K562 (cell line): ENCODE results near the gene EQTN. TPM values are rescaled to one million over a fixed set of nuclear protein-coding genes. Genes with fewer than 3 reads are reported as not detected.

Experiments used
- HINFP ChIP-seq: fragments of 450-650 bp; conservative IDR thresholded peaks from 2 replicates; pipeline ENCODE4 v1.6.1; 2016; ENCODE audit warnings: missing genetic modification characterization, low read depth, mild to moderate bottlenecking, control low read depth, missing compliant biosample characterization
- SETDB1 ChIP-seq: IDR thresholded peaks from one replicate; pipeline ENCODE4 v1.6.1; 2012; ENCODE audit warnings: low read length, control low read depth, inconsistent platforms
- ZBTB40 ChIP-seq, 2 experiments: fragments of 450-650 bp in 1 of 2; sonication (generic) in 1 of 2; formaldehyde crosslinking in 1 of 2; IDR thresholded peaks; 2 replicates each; pipeline versions ENCODE4 v1.7.1 to v1.9.0; 2016 to 2022; ENCODE audit warnings: inconsistent platforms in 1 of 2, mild to moderate bottlenecking in 1 of 2, missing genetic modification reagents in 1 of 2
- ZNF165 ChIP-seq: fragments of 250-450 bp; sonication (Bioruptor Pico); IDR thresholded peaks from 2 replicates; pipeline ENCODE4 v1.4.0; 2020; ENCODE audit warnings: borderline replicate concordance
- ZNF217 ChIP-seq: sonication (generic); formaldehyde crosslinking; IDR thresholded peaks from 2 replicates; pipeline ENCODE4 v1.8.0; 2022; ENCODE audit warnings: mild to moderate bottlenecking, missing genetic modification reagents
- ZSCAN32 ChIP-seq: fragments of 450-650 bp; formaldehyde crosslinking; IDR thresholded peaks from 2 replicates; pipeline ENCODE4 v1.4.0; 2020; ENCODE audit warnings: mild to moderate bottlenecking, moderate library complexity
- polyA plus RNA-seq, 8 experiments: library from polyadenylated mRNA; depleted of rRNA in 4 of 8; stranded (reverse) in 5 of 8; unstranded in 3 of 8; fragments of >200 nt; fragmentation: Nextera tagmentation in 2 of 8; fragmentation: Illumina TruSeq in 1 of 8; extraction: Ambion mirVana in 2 of 8; extraction: Trizol in 1 of 8; gene quantifications; 2 replicates each; pipeline versions ENCODE4 v1.2.1 to v1.2.3, GENCODE V29; 2011 to 2014; ENCODE audit warnings: inconsistent platforms in 1 of 8, missing spikeins in 1 of 8
- total RNA-seq, 7 experiments: library from RNA; depleted of rRNA in 6 of 7; stranded (reverse); fragments of >200 nt in 6 of 7; fragmentation: Illumina TruSeq in 2 of 7; extraction: Trizol in 2 of 7; gene quantifications; 2 replicates each; pipeline versions ENCODE4 v1.2.1 to v1.2.3, GENCODE V29; 2011 to 2021; ENCODE audit warnings: low replicate concordance in 1 of 7

Gene EQTN
- total and polyA plus RNA-seq, 9 of the 15 experiments (the other 6 are each of a cell fraction or from before 2014, with no cell fraction given) = 0.15 to 0.33 (median 0.18) TPM; not detected in 4

- no peak for TF ChIP-seq ZBTB40 (IDR thresholded peaks at IDR 0.05)
- TF ChIP-seq ZBTB40 (CRISPR knock-in tag; IDR thresholded peaks at IDR 0.05) = no peak
- TF ChIP-seq SETDB1 = no peak
- no peak for TF ChIP-seq ZNF217 (CRISPR knock-in tag)
- no peak for TF ChIP-seq ZNF165 (CRISPR knock-in tag)
- TF ChIP-seq ZSCAN32 (CRISPR knock-in tag) = no peak
- TF ChIP-seq HINFP (tag) = no peak
These were observed 7.6 kb upstream of the EQTN start (continued) for GRCh38 chr9:27304521-27304920.
